CD14-positive monocyte (primary cell): ENCODE measurements around the gene UST. TPM values are rescaled to one million over a fixed set of nuclear protein-coding genes. Genes with fewer than 3 reads are reported as not detected.

ENCODE experiments used
- DNase-seq, 3 donors: peaks; one replicate each; pipeline ENCODE4 v3.0.0-alpha.2; 2011 to 2022
- H2AFZ ChIP-seq: 2 replicates; pipeline ENCODE4 v1.6.0; 2012; ENCODE audit warnings: mild to moderate bottlenecking, low read depth, low read length, inconsistent platforms; ENCODE audit not compliant: insufficient read depth, poor library complexity, severe bottlenecking
- H3K27ac ChIP-seq, 2 donors: 1 replicate in 1 of 2; 2 replicates in 1 of 2; pipeline ENCODE4 v1.5.1; 2012 to 2013; ENCODE audit warnings: low read length in 2 of 2, control low read depth in 1 of 2, inconsistent platforms in 1 of 2, low read depth in 1 of 2, mild to moderate bottlenecking in 1 of 2
- H3K27me3 ChIP-seq, 2 donors: one replicate each; pipeline versions ENCODE4 v1.6.0 to v1.6.1; 2011 to 2013; ENCODE audit warnings: low read length in 2 of 2; ENCODE audit not compliant: control insufficient read depth in 2 of 2, insufficient read depth in 2 of 2
- H3K36me3 ChIP-seq, 2 donors: replicated peaks in 1 of 2; 1 replicate in 1 of 2; 2 replicates in 1 of 2; pipeline versions ENCODE4 v1.5.1 to v1.6.1; 2012 to 2013; ENCODE audit warnings: low read length in 2 of 2, control low read depth in 1 of 2, inconsistent platforms in 1 of 2, mild to moderate bottlenecking in 1 of 2; ENCODE audit not compliant: insufficient read depth in 2 of 2, control insufficient read depth in 1 of 2
- H3K4me1 ChIP-seq, 2 donors: 1 replicate in 1 of 2; 2 replicates in 1 of 2; pipeline versions ENCODE4 v1.5.1 to v1.6.1; 2012 to 2013; ENCODE audit warnings: low read length in 2 of 2, control low read depth in 1 of 2, inconsistent platforms in 1 of 2, mild to moderate bottlenecking in 1 of 2, moderate library complexity in 1 of 2; ENCODE audit not compliant: insufficient read depth in 2 of 2, control insufficient read depth in 1 of 2
- H3K4me2 ChIP-seq: replicated peaks from 2 replicates; pipeline ENCODE3; 2012; ENCODE audit warnings: low read length, moderate library complexity, mild to moderate bottlenecking; ENCODE audit not compliant: poor library complexity, severe bottlenecking; ENCODE audit errors: extremely low read depth
- H3K4me3 ChIP-seq, 3 experiments: fragments of 200-600 bp in 1 of 3; sonication (generic) in 1 of 3; replicated peaks in 1 of 3; 1 replicate in 2 of 3; 2 replicates in 1 of 3; pipeline ENCODE4 v1.5.1; 2011 to 2013; ENCODE audit warnings: low read length in 3 of 3, mild to moderate bottlenecking in 3 of 3, control low read depth in 2 of 3, low read depth in 2 of 3, inconsistent platforms in 1 of 3, moderate library complexity in 1 of 3
- H3K79me2 ChIP-seq: 2 replicates; pipeline ENCODE4 v1.6.0; 2012; ENCODE audit warnings: mild to moderate bottlenecking, control low read depth, inconsistent platforms, low read length, moderate library complexity; ENCODE audit not compliant: insufficient read depth
- H3K9ac ChIP-seq: 2 replicates; pipeline ENCODE4 v1.6.0; 2017; ENCODE audit warnings: low read length, mild to moderate bottlenecking; ENCODE audit not compliant: insufficient read depth, poor library complexity, severe bottlenecking
- H3K9me3 ChIP-seq, 2 donors: replicated peaks in 1 of 2; 1 replicate in 1 of 2; 2 replicates in 1 of 2; pipeline versions ENCODE4 v1.5.1 to v1.6.1; 2012 to 2013; ENCODE audit warnings: low read length in 2 of 2, control low read depth in 1 of 2; ENCODE audit not compliant: control insufficient read depth in 1 of 2, insufficient read depth in 1 of 2
- H4K20me1 ChIP-seq: 2 replicates; pipeline ENCODE4 v1.6.0; 2012; ENCODE audit warnings: mild to moderate bottlenecking, low read length, control low read depth, moderate library complexity; ENCODE audit not compliant: insufficient read depth
- H3K27ac Mint-ChIP-seq, 7 donors: one replicate each; pipeline ENCODE4 v1.8.0; 2020; ENCODE audit warnings: mild to moderate bottlenecking in 7 of 7, mixed read lengths in 7 of 7, moderate library complexity in 6 of 7, inconsistent platforms in 2 of 7
- H3K27me3 Mint-ChIP-seq, 3 donors: one replicate each; pipeline ENCODE4 v1.8.0; 2021 to 2022; ENCODE audit warnings: low read depth in 3 of 3, mild to moderate bottlenecking in 3 of 3, mixed read lengths in 3 of 3, moderate library complexity in 3 of 3, inconsistent platforms in 1 of 3
- H3K36me3 Mint-ChIP-seq, 2 donors: one replicate each; pipeline ENCODE4 v1.8.0; 2020; ENCODE audit warnings: mixed read lengths in 2 of 2, inconsistent platforms in 1 of 2, mild to moderate bottlenecking in 1 of 2
- H3K4me1 Mint-ChIP-seq: one replicate; pipeline ENCODE4 v1.8.0; 2020; ENCODE audit warnings: mild to moderate bottlenecking, mixed read lengths
- H3K4me3 Mint-ChIP-seq, 2 donors: one replicate each; pipeline ENCODE4 v1.8.0; 2020; ENCODE audit warnings: mild to moderate bottlenecking in 2 of 2, mixed read lengths in 2 of 2, moderate library complexity in 1 of 2
- H3K9me3 Mint-ChIP-seq, 7 donors: one replicate each; pipeline ENCODE4 v1.8.0; 2020 to 2022; ENCODE audit warnings: mixed read lengths in 7 of 7, mild to moderate bottlenecking in 6 of 7, moderate library complexity in 6 of 7, inconsistent platforms in 2 of 7
- WGBS: methylation state at CpG from one replicate; pipeline ENCODE4 v1.1.5; 2013; ENCODE audit warnings: missing lambda C conversion rate; ENCODE audit not compliant: insufficient coverage; 5-methylcytosine and 5-hydroxymethylcytosine counted together
- intact Hi-C, 2 donors: fragments of 100-400 bp; cut with micrococcal nuclease; formaldehyde crosslinking; loops; one replicate each; pipeline versions ENCODE4 v1.15.0 to v1.15.1; 2023
- polyA plus RNA-seq, 3 donors: library from polyadenylated mRNA; depleted of rRNA in 1 of 3; unstranded in 2 of 3; stranded (reverse) in 1 of 3; fragments of 300-500 nt in 2 of 3; fragments of >200 nt in 1 of 3; fragmentation: Illumina TruSeq in 2 of 3; gene quantifications; 1 replicate in 2 of 3; 2 replicates in 1 of 3; pipeline ENCODE4 v1.2.3, GENCODE V29; 2012 to 2021
- TF ChIP-seq, protein P1 (sequence below): fragments of 200-600 bp; IDR thresholded peaks from one replicate; pipeline ENCODE4 v1.8.0; 2022; ENCODE audit warnings: antibody characterized with exemption, mild to moderate bottlenecking

The UST gene
- polyA plus RNA-seq, 3 donors: 0.33 to 0.53 (median 0.48) TPM

DNA sequence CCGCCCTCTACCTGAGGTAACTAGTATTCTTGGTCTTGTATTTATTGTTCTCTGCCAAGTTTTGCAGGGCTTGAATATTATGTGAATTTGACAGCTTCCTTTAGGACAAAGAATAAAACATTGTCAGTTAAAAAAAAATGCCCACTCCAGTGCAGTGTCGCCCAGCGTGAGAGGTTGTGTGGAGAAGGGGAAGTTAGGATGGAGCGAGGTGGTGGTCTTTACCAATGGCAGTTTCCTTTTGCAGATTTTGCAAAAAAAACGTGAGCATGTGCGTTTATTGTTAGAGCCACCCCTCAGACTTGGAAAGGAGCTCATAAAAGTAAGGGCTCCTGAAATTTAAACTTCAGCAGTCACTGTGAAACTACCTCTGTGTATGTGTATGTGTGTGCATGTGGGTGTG is 28.3 kb downstream of the UST start:
- Histone ChIP-seq H3K4me2 (no peak overlapping the region), H3K9ac (no peak overlapping the region), H2AFZ (no peak overlapping the region), H3K4me1 (peaks cover 20 to 30% of the 10 kb centered on the region in 2 donors), H3K9me3 (no peaks in the 10 kb centered on the region), H3K79me2 (no peaks in the 10 kb centered on the region), H3K4me3 (no peak overlapping the region), H3K27me3 (no peaks in the 10 kb centered on the region), H4K20me1 (no peaks in the 10 kb centered on the region), H3K27ac (no peak overlapping the region), H3K36me3 (no peaks in the 10 kb centered on the region)
- no peak overlapping the region for H3K27ac Mint-ChIP-seq
- WGBS: 0% methylated on average over 3 of the region's 6 CpGs
- H3K4me3 Mint-ChIP-seq: no peak overlapping the region
- H3K4me1 Mint-ChIP-seq: peaks cover 39% of the 10 kb centered on the region
- peaks cover 5 to 19% (median 6%) of the 10 kb centered on the region in 3 donors for H3K27me3 Mint-ChIP-seq
- no peak for DNase-seq
- peaks cover 0 to 3% (median 0%) of the 10 kb centered on the region in 7 donors for H3K9me3 Mint-ChIP-seq
- TF ChIP-seq, protein P1, sequence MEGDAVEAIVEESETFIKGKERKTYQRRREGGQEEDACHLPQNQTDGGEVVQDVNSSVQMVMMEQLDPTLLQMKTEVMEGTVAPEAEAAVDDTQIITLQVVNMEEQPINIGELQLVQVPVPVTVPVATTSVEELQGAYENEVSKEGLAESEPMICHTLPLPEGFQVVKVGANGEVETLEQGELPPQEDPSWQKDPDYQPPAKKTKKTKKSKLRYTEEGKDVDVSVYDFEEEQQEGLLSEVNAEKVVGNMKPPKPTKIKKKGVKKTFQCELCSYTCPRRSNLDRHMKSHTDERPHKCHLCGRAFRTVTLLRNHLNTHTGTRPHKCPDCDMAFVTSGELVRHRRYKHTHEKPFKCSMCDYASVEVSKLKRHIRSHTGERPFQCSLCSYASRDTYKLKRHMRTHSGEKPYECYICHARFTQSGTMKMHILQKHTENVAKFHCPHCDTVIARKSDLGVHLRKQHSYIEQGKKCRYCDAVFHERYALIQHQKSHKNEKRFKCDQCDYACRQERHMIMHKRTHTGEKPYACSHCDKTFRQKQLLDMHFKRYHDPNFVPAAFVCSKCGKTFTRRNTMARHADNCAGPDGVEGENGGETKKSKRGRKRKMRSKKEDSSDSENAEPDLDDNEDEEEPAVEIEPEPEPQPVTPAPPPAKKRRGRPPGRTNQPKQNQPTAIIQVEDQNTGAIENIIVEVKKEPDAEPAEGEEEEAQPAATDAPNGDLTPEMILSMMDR: no peak
- H3K36me3 Mint-ChIP-seq: no peaks in the 10 kb centered on the region
- intact Hi-C loops: no loop called here

DNA sequence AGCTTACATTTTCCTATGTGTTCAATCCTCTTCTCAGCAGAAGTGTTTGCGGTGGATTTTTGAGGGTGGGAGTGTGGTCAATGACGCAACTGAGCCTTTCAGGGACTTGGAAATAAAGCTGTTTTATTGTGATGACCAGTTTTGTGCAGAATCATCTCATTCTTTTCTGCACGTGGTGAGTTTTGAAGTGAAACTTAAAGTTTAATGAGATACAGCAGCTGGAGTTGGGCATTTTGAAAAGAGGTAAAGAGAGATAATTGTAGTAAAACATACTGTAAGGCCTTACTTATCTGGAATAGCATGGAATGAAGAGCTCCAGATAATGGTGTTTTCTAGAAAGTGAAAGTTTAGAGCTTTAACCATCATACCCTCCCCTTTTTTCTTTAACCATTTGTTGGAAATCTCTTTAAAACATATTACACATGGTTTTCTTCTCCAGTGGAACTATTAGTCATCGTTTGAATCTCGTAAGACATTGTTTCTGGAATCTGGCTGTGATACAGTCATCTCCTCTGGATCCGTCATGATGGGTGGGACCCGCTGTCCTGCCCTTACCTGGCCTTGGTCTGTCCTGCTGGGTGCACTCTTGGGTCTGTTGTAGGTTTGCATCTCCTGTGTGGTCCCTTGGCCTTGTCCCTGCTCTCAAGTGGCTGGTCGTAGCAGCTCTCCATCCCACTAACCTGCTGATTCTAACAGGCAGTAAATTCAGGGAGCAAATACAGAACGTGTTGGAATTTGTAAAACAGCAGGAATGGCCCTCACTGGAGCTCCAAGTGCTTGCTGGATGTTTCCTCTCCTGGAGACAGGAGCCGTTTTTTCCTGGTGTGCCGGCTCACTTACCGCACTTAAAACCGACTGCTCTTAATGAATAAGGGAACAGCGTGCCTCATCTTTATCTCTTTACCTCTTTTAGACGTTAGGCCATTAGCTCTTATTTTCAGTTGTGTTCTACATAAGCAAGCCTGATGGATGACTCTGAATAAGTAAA is 29.8 kb downstream of the UST start:
- no peak overlapping the region for H3K4me3 Mint-ChIP-seq
- WGBS: 61% methylated on average over 9 of the region's 15 CpGs
- H3K4me2 ChIP-seq: no peak overlapping the region
- no peak overlapping the region for H2AFZ ChIP-seq
- H3K4me3 ChIP-seq: no peak overlapping the region
- no peaks in the 10 kb centered on the region for H3K36me3 Mint-ChIP-seq
- H3K27me3 ChIP-seq: no peaks in the 10 kb centered on the region
- H3K27ac Mint-ChIP-seq: no peak overlapping the region
- H3K4me1 ChIP-seq: peaks cover 20 to 25% of the 10 kb centered on the region in 2 donors
- no peaks in the 10 kb centered on the region for H3K36me3 ChIP-seq
- H4K20me1 ChIP-seq: no peaks in the 10 kb centered on the region
- H3K4me1 Mint-ChIP-seq: peaks cover 33% of the 10 kb centered on the region
- no peak overlapping the region for H3K27ac ChIP-seq
- H3K9ac ChIP-seq: no peak overlapping the region
- intact Hi-C loops: no loop called here
- no peaks in the 10 kb centered on the region for H3K79me2 ChIP-seq
- peaks cover 0 to 3% (median 0%) of the 10 kb centered on the region in 7 donors for H3K9me3 Mint-ChIP-seq
- TF ChIP-seq, protein P1: no peak
- DNase-seq: no peak
- H3K27me3 Mint-ChIP-seq: peaks cover 4 to 7% (median 5%) of the 10 kb centered on the region in 3 donors
- H3K9me3 ChIP-seq: no peaks in the 10 kb centered on the region
